GM19438 (cell line): ENCODE data around the gene TMEM87A.
A peak's percentile ranks its signal among the peaks of the same experiment; 100 is the strongest.
"Not testable (repeated sequence)": the region's sequence is repeated elsewhere in the genome, so short reads cannot be mapped to it uniquely, and the experiment has no call there.

ENCODE experiments used
- ATAC-seq: cut with Tn5 transposase; IDR thresholded peaks from one replicate; pipeline ENCODE4 v1.9.1; 2021; ENCODE audit warnings: low read depth; ENCODE audit not compliant: unreplicated experiment

Gene TMEM87A

DNA sequence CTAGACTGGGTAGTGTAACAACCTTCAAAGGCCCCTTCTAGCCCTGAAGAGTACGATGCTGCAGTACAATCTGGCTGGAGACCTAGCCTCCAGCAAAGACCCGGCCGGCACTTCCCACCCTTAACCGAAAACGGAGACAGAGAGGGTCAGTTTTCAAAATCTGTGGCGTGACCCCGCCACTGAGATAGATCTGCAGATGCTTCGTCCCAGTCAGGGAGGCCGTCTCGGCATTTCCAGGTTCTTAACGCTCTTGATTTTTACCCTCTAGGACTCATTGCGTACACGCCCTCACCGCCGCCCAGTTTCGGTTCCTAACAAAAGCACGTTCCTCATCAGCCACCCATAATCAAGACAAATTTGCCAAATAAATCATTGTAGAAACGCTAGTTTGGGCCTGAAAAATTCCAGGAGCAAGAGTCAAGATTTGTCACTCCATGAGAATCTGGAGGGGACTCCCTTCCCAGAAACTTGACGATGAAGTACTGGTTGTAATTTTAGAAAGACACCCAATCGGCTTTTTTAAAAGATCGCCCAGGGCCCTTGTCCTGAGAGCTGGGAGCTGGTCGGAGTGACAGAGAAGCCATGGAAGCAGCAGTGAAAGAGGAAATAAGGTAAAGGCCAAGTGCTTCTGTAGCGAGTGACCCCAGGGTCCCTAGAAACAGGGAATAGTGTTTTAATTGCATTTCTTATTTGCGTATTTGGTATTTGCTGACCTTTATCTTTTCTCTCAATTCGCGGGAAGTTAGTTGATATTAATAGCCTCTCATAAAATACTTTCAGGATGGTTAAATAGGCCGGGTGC is 868 bp upstream of the TMEM87A start:
- peak; percentile 27 for ATAC-seq

DNA sequence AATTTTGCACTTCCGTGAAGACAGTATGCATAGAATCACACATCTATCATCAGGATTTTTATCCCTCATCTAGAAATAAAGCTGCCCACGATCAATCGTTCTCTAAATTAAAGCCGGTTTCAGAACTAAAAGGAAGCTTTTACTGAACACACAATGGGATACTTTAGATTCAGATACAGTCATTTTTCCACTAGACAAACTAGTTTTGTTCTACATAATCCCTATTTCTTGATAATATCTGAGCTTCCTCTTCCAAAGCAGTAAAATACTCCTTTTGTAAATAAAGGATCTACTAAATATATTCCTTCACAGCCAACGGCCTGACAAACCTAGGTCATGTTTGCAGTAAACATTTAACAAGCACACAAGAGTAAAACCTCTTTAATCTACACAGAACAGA is 2.2 kb downstream of the TMEM87A start:
- ATAC-seq, result no peak

DNA sequence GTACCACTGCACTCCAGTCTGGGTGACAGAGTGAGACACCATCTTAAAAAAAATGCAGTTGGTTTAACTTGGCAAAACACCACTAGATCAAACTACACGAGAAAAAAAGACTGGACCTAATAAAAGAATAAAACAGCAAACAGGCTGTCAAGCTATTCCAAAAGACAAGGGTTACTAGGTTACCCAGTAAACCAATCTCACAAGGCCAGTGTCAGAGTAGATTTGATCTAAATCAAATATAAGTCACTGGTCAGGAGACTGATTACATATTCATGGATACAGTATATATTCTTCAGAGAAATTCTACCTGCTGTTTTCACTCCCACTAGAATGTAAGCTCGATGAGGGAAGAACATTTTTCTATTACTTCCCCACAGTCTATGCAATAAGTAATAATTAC is 2.7 kb downstream of the TMEM87A start:
- ATAC-seq, result no peak

DNA sequence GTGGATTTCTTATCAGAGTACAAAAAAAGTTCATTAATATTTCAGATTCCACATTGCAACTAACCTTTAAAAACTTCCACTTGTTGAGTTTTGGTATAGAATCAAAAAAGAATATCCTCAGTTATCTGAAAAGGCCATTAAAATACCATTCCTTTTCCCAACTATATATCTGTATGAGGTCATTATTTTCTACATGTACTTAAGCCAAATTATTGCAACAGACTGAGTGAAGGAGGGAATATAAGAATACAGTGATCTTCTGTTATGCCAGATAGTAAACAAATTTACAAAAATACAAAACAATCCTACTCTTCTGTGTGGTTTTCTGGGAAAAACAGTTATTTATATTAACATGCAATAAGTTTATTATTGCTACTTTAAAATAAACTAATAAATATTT is 5.9 kb downstream of the TMEM87A start:
- no peak for ATAC-seq

DNA sequence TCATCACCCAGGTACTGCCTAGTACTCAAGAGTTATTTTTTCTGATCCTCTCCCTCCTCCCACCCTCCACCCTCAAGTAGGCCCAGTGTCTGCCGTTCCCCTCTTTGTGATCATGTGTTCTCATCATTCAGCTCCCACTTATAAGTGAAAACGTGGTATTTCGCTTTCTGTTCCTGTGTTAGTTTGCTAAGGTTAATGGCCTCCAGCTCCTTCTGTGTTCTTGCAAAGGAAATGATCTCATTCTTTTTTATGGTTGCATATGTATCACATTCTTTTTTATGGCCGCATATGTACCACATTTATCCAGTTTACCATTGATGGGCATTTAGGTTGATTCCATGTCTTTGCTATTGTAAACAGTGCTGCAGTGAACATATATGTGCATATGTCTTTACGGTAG is 8.4 kb downstream of the TMEM87A start:
- no peak for ATAC-seq

DNA sequence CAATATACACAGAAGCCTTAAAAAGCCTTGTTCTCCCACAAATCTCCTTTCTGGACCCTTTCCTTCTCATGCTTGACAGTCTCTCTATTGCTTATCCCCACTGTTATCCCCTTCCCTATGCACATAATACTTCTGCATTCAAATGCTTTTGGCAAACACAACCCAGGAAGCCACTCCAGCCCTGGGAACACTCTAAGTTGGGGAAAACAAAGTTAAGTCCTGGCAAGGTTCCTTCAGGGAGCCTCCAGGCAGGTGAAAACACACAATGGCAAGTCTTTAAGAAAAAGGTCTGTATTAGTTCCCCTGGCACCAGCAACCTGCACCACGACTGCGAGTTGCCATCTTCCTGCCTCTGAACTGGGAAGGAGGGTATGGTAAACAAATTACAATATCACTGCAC is 19.9 kb downstream of the TMEM87A start:
- ATAC-seq, result no peak

DNA sequence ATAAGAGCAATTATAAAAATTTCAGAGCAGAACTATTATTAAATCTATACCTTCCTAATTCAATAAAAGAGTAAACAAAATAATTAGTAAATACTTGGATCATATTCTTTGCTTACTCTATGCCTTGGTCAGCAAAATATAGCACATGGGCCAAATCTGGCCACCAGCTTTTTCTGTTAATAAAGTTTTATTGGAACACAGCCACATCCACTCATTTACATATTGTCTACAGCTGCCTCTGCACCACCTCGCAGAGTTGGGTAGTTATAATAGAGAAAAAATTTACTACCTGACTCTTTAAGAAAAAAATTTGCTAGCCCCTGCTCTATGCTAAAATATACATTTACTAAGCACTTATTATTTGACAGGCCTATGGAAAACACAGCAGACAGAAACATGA is 32.4 kb downstream of the TMEM87A start:
- ATAC-seq, result no peak

DNA sequence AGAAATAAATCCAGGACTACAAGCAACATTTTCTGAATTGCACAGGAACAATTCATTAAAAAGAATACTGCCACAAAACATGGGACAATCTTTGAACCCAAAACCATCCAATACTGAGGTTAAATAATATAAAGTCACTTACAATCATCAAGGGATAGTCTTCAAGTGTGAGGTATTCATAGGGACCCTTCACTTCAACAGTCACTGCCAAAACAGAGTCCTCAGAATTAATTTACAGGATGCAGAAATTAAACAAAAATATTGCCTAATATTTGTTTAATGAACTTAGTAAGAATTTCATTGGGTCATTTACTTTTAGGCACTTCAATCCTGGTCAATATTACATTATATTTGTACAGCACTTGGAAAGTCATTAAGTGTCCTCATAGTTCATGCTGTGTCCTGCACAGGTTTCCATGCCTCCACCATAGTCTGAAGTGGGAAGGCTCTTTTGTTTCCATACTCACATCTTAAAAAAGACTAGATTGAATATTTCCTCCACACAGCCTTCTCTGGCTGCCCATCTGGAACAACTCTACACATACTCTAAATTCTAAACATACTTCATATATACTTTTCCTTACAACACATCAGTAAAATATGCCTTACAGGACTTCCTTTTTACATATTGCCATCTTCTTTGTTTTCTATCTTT is 33.6 kb downstream of the TMEM87A start:
- ATAC-seq, result no peak

DNA sequence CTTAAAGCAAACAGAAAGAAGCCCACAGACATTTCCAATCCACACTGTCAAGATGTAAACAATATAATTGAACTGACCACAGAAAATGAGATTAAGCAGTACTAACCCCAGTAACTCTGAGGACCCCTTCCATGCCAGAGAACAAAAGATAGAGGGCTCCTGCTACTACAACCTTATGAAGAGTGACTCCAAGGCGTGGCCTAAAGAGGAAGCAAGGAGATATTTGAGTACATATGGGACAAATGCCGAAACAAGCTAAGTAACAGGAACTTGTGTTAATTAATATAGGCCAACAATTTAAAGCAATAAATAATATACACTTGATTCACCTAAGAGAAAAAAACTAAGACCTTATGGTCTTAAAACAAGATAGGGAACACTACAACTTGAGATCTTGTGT is 40.1 kb downstream of the TMEM87A start:
- no peak for ATAC-seq

DNA sequence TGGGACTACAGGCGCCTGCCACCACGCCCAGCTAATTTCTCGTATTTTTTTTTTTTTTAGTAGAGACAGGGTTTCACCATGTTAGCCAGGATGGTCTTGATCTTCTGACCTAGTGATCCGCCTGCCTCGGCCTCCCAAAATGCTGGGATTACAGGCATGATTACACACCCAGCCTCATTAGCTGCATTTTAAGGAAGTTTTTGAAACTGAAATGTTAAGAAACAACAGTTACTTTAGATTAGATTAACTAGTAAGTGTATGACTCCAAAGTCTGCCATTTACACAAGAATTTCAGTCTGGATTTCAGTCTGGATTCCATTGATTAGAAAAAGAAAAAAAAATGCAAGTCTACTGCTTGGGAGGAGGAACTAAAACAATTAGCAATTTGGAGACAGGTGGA is 40.6 kb downstream of the TMEM87A start:
- no peak for ATAC-seq

DNA sequence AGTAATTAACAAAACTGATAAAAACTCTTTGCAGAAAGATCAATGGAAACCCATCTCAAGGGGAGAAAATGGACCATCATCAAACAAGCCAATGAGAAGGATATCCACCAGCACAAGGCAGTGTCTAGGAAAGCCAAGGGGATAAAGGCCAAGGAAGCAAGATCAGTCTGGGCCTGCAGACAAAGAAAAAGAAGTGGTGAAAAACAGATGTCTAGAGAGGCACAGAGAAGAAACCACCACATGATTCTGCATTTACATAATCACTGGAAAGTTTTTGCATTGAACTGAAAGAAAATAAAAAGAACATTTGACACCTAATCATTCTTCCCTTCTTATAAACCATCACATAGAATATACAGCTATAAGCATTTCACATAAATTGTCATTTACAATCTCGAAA is 42.1 kb downstream of the TMEM87A start:
- ATAC-seq, result no peak

DNA sequence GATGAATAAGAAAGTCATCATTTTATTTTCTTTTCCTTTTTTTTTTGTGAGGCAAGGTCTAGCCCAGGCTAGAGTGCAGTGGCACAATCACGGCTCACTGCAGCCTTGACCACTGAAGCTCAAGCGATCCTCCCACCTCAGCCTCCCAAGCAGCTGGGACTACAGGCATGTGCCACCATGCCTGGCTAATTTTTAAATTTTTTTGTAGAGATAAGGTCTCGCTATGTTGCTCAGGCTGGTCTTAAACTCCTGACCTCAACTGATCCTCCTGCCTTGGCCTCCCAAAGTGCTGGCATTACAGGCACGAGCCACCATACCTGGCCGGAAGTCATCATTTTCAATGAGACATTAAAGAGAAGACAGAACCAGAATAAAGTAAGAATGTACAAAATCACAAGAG is 44.3 kb downstream of the TMEM87A start:
- not testable (repeated sequence) for ATAC-seq

DNA sequence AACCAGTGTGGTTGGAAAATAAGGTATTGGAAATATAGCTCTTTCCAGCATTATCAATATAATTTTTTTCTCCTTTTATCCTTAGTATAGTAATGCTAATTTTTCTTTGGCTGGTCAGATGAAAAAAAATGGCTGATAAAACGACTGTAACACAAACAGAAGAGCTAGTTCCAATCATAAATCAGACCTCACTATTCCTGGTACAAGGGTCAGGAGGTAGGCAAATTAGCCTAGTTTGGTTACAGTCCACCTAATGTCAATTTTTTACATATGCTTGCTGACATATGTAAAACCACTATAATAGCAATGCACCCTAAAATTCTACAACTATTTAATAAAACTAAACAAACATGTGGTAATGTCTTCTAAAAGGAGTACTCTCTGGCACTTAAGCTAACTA is 45.2 kb downstream of the TMEM87A start:
- no peak for ATAC-seq

DNA sequence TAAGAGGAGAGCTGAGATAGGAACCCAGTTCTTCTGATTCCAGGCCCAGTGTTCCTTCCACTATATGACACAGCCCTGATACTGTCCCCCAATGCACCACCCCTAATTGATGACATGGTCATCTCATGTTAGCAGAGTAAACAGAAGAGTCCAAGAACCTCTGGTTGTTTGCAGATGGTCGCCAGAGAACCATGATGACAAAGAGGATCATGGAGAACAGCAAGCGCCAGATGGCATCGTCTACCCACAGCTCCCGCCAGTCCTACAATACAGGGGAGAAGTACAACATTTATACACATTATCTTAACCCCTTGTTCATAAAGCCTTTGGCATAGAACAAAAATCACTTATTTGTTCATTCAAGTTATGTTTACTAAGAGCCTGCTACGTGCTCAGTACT is 46.6 kb downstream of the TMEM87A start:
- ATAC-seq, result no peak

DNA sequence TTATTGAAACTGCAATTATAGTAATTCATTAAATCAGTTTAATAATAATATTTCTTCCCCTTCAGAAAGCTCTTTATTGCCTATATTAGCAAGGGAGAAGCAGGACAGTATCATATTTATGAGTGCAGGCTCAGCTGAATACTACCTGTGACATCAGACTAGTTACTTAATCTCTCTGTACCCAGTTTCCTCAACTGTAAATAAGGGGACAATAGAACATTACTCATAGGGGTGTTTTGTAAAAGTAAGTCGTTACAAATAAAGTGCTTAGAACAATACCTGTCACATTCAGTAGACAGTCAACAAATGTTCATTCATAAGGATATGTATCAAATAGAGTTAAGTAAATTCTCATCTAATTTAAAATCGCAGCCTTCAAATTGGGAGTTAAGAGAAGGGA is 53.0 kb downstream of the TMEM87A start:
- no peak for ATAC-seq

DNA sequence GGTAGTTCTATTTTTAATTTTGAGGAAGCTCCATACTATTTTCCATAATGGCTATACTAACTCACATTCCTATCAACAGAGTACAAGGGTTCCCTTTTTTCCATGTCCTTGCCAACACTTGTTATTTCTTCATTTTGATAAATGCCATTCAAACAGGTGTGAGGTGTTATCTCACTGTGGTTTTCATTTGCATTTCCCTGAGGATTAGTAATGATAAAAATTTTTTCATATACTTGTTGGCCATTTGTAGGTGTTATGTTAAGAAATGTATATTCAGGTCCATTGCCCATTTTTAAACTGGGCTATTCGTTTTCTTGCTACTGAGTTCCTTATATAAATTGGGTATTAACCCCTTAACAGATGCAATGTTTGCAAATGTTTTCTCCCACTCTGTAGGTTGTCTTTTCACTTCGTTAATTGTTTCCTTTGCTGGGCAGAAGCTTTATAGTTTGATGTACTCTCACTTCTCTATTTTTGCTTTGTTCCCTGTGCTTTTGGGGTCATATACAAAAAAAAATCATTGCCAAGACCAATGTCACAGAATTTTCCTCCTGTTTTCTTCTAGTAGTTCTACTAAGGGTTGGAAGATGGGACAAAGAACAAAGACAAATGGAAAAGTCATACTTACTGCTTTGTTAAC is 54.2 kb downstream of the TMEM87A start:
- ATAC-seq, result no peak

DNA sequence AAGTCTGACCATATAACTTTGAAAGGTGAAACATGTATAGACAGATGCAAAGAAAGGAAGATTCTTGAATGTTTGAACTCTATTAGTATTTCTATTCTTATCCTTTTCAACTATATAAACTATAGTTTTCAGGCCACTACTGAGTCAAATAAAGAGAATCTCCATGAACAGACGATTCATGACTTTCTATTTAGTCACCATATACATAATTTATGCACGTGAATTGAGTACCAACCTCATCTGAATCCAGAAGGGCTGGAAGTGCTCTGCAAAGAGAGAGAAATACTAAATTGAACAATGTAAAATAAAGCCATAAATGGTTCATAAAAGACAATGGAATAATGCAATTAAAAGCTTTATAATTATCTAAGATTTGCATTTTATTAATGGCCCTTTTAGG is 55.7 kb downstream of the TMEM87A start:
- ATAC-seq, result no peak

DNA sequence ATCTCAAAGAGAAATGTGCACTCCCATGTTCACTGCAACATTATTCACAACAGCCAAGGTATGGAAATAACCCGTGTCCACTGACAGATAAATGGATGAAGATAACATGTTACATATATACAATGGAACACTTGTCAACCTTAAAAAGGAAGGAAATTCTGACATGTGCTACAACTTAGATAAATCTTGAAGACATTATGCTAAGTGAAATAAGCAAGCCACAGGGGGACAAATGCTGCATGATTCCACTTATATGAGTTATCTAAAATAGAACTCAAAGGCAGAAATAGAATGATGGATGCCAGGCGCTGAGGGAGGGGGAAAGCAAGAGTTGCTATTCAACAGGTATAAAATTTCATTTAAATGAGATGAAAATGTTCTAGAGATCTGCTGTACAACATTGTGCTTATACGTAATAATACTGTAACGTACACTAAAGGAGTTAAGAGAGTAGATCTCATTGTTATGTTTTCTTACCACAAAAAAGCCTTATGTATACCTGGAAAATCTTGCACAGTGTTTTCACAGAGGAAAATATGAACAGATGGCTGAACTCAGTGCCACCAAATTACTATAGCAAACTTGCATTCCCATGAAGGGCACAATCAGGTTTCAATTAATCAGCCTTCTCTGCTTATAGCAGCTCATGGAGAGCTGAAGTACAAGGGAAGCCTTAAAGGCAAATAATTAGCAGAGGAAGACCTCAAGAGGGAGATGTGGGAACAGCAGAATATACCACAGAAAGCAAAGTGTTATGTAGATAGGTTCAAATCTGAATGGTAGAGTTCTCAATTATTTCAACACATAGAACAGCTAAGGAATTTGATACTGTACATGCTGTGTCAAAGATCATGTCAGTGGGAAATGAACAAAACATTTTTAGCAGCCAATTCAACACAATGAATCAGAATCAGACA is 57.1 kb downstream of the TMEM87A start:
- ATAC-seq, result no peak

DNA sequence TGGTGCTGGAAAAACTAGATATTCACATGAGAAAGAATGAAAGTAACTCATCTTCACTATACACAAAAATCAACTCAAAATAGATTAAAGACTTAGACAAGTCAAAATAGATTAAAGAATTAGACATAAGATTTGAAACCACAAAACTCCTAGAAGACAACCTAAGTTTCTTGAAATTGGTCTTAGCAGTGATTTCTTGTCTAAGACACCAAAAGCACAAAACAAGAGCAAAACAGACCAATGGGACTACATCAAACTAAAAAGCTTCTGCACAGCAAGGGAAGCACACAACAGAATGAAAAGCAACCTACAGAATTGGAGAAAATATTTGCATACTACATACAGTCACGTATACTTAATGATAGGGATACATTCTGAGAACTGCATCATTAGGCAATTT is 58.6 kb downstream of the TMEM87A start:
- no peak for ATAC-seq

DNA sequence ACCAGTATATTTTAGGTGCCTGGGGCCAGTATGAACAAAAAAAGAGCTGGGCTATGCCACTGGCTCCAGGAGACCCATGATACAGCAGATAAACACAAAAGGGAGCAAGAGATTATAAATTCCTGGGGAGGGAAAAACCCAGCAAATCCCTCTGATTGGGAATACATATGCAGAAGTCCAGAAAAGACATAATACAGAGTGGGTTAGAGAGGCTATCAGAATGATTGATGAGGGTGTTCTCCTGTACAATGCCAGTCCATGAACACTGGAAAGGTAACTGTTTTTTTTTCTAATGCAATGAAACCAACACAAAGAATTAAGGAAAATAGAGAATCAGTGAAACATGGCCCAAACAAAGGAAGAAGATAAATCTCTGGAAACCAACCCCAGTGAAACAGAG is 59.7 kb downstream of the TMEM87A start:
- no peak for ATAC-seq

DNA sequence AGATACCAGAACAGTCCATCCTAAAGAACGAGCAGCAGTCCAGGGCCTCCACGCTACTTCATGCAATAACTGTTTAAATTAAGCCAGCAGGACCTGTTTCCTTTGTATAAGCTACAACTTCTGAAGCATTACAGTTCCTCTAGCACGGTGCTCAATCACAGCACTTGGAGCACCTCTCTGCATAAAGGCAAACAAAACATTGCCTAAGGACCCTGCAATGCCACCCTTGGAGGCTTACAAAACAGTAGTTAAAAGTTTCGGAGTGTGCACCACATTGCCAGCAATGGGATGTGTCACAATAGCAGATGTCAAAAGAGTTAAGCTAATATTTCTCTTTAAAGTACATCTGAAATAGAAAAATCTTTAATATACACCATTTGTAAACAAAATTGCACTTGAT is 62.5 kb downstream of the TMEM87A start:
- ATAC-seq, result no peak
